Measurements from ENCODE around the gene MBD4. TPM values are rescaled to one million over a fixed set of nuclear protein-coding genes. Genes with fewer than 3 reads are reported as not detected.

The MBD4 gene
- total RNA-seq, 1 donor from 2014 or later = 41.9 TPM

- peak overlapping the region; percentile 68 for H3K27ac Mint-ChIP-seq
These were observed 20.8 kb upstream of the MBD4 start for GRCh38 chr3:129460572-129460971.

GRCh38 chr3:129460155-129460554 lies 20.4 kb upstream of the MBD4 start:
- H3K4me3 Mint-ChIP-seq (ENCODE audit: low read depth) = no peak overlapping the region
- no peak for DNase-seq (ENCODE audit: low spot score)
- H3K36me3 Mint-ChIP-seq (ENCODE audit: low read depth) = peaks cover 12% of the 10 kb centered on the region
- peaks cover 19% of the 10 kb centered on the region for H3K4me1 Mint-ChIP-seq (ENCODE audit: low read depth)
- H3K9me3 Mint-ChIP-seq = no peaks in the 10 kb centered on the region
- H3K27me3 Mint-ChIP-seq (ENCODE audit: low read depth) = no peaks in the 10 kb centered on the region
- intact Hi-C loops (cut with micrococcal nuclease) = loop anchor here (2.0 kb wide), 1 partner anchor 19 kb away; the partner anchor contains the start of gene IFT122
- H3K27ac Mint-ChIP-seq = peak overlapping the region; percentile 12

More at GRCh38 chr3:129460572-129460971, 20.8 kb upstream of the MBD4 start:
- H3K4me3 Mint-ChIP-seq (ENCODE audit: low read depth) = no peak overlapping the region
- no peaks in the 10 kb centered on the region for H3K27me3 Mint-ChIP-seq (ENCODE audit: low read depth)
- peaks cover 19% of the 10 kb centered on the region for H3K4me1 Mint-ChIP-seq (ENCODE audit: low read depth)
- no peaks in the 10 kb centered on the region for H3K9me3 Mint-ChIP-seq
- H3K36me3 Mint-ChIP-seq (ENCODE audit: low read depth) = peaks cover 12% of the 10 kb centered on the region
- no peak for DNase-seq (ENCODE audit: low spot score)
- intact Hi-C loops (cut with micrococcal nuclease) = loop anchor here (2.0 kb wide), 1 partner anchor 20 kb away; the partner anchor contains the start of gene IFT122

- Mint-ChIP-seq H3K4me1 (ENCODE audit: low read depth) (peaks cover 3% of the 10 kb centered on the region), H3K27me3 (ENCODE audit: low read depth) (no peaks in the 10 kb centered on the region), H3K9me3 (no peaks in the 10 kb centered on the region), H3K36me3 (ENCODE audit: low read depth) (peaks cover 20% of the 10 kb centered on the region), H3K4me3 (ENCODE audit: low read depth) (no peak overlapping the region), H3K27ac (no peak overlapping the region)
- intact Hi-C loops (cut with micrococcal nuclease) = no loop called here
- no peak for DNase-seq (ENCODE audit: low spot score)
These were observed 14.0 kb upstream of the MBD4 start for GRCh38 chr3:129453732-129454131.

- Mint-ChIP-seq H3K4me3 (ENCODE audit: low read depth) (no peak overlapping the region), H3K4me1 (ENCODE audit: low read depth) (peaks cover 3% of the 10 kb centered on the region), H3K36me3 (ENCODE audit: low read depth) (peaks cover 18% of the 10 kb centered on the region), H3K9me3 (no peaks in the 10 kb centered on the region), H3K27ac (no peak overlapping the region), H3K27me3 (ENCODE audit: low read depth) (no peaks in the 10 kb centered on the region)
- intact Hi-C loops (cut with micrococcal nuclease) = no loop called here
- no peak for DNase-seq (ENCODE audit: low spot score)
These were observed 9.7 kb upstream of the MBD4 start for GRCh38 chr3:129449279-129450115.

- Mint-ChIP-seq H3K27ac (no peak overlapping the region), H3K9me3 (no peaks in the 10 kb centered on the region), H3K36me3 (ENCODE audit: low read depth) (peaks cover 15% of the 10 kb centered on the region), H3K4me3 (ENCODE audit: low read depth) (no peak overlapping the region), H3K27me3 (ENCODE audit: low read depth) (no peaks in the 10 kb centered on the region), H3K4me1 (ENCODE audit: low read depth) (peaks cover 10% of the 10 kb centered on the region)
- DNase-seq (ENCODE audit: low spot score) = no peak
- intact Hi-C loops (cut with micrococcal nuclease) = no loop called here
These were observed 8.6 kb upstream of the MBD4 start for GRCh38 chr3:129448186-129448895.

- no peak overlapping the region for H3K4me3 Mint-ChIP-seq (ENCODE audit: low read depth)
- DNase-seq (ENCODE audit: low spot score) = no peak
- H3K27me3 Mint-ChIP-seq (ENCODE audit: low read depth) = no peaks in the 10 kb centered on the region
- no peak overlapping the region for H3K27ac Mint-ChIP-seq
- H3K9me3 Mint-ChIP-seq = no peaks in the 10 kb centered on the region
- peaks cover 6% of the 10 kb centered on the region for H3K36me3 Mint-ChIP-seq (ENCODE audit: low read depth)
- intact Hi-C loops (cut with micrococcal nuclease) = no loop called here
- H3K4me1 Mint-ChIP-seq (ENCODE audit: low read depth) = peaks cover 23% of the 10 kb centered on the region
These were observed 7.2 kb upstream of the MBD4 start for GRCh38 chr3:129446926-129447325.

GRCh38 chr3:129445471-129445870 lies 5.7 kb upstream of the MBD4 start:
- intact Hi-C loops (cut with micrococcal nuclease) = no loop called here
- H3K27ac Mint-ChIP-seq = no peak overlapping the region
- H3K4me3 Mint-ChIP-seq (ENCODE audit: low read depth) = no peak overlapping the region
- peaks cover 4% of the 10 kb centered on the region for H3K36me3 Mint-ChIP-seq (ENCODE audit: low read depth)
- H3K27me3 Mint-ChIP-seq (ENCODE audit: low read depth) = no peaks in the 10 kb centered on the region
- no peaks in the 10 kb centered on the region for H3K9me3 Mint-ChIP-seq
- DNase-seq (ENCODE audit: low spot score) = no peak
- H3K4me1 Mint-ChIP-seq (ENCODE audit: low read depth) = peaks cover 31% of the 10 kb centered on the region

GRCh38 chr3:129442947-129443346 lies 3.2 kb upstream of the MBD4 start:
- H3K27me3 Mint-ChIP-seq (ENCODE audit: low read depth) = no peaks in the 10 kb centered on the region
- no peak overlapping the region for H3K4me3 Mint-ChIP-seq (ENCODE audit: low read depth)
- intact Hi-C loops (cut with micrococcal nuclease) = loop anchor here (5.0 kb wide), 2 partner anchors 261 to 321 kb away; partner anchors contain the start of genes CNBP and RAB43
- peak overlapping the region; percentile 9 for H3K27ac Mint-ChIP-seq
- peaks cover 35% of the 10 kb centered on the region for H3K4me1 Mint-ChIP-seq (ENCODE audit: low read depth)
- H3K9me3 Mint-ChIP-seq = no peaks in the 10 kb centered on the region
- peaks cover 14% of the 10 kb centered on the region for H3K36me3 Mint-ChIP-seq (ENCODE audit: low read depth)
- DNase-seq (ENCODE audit: low spot score) = no peak

- Mint-ChIP-seq H3K4me1 (ENCODE audit: low read depth) (peaks cover 40% of the 10 kb centered on the region), H3K27ac (no peak overlapping the region)
- no peak for DNase-seq (ENCODE audit: low spot score)
These were observed 2.7 kb upstream of the MBD4 start for GRCh38 chr3:129442486-129442885.

GRCh38 chr3:129441782-129442181 lies 2.0 kb upstream of the MBD4 start:
- Mint-ChIP-seq H3K27ac (peak overlapping the region; percentile 99), H3K36me3 (ENCODE audit: low read depth) (peaks cover 24% of the 10 kb centered on the region), H3K9me3 (no peaks in the 10 kb centered on the region), H3K4me3 (ENCODE audit: low read depth) (peak overlapping the region; percentile 92), H3K27me3 (ENCODE audit: low read depth) (no peaks in the 10 kb centered on the region), H3K4me1 (ENCODE audit: low read depth) (peaks cover 43% of the 10 kb centered on the region)
- intact Hi-C loops (cut with micrococcal nuclease) = loop anchor here (2.0 to 5.0 kb wide), 4 partner anchors 19 to 319 kb away; partner anchors contain the start of genes CNBP, HMCES and RAB43
- no peak for DNase-seq (ENCODE audit: low spot score)

More at GRCh38 chr3:129442486-129442885, 2.7 kb upstream of the MBD4 start:
- H3K27me3 Mint-ChIP-seq (ENCODE audit: low read depth) = no peaks in the 10 kb centered on the region
- no peaks in the 10 kb centered on the region for H3K9me3 Mint-ChIP-seq
- intact Hi-C loops (cut with micrococcal nuclease) = loop anchor here (5.0 kb wide), 2 partner anchors 260 to 320 kb away; partner anchors contain the start of genes CNBP and RAB43
- peak overlapping the region; percentile 22 for H3K4me3 Mint-ChIP-seq (ENCODE audit: low read depth)
- peaks cover 19% of the 10 kb centered on the region for H3K36me3 Mint-ChIP-seq (ENCODE audit: low read depth)

- Mint-ChIP-seq H3K27ac (peak overlapping the region; percentile 99), H3K27me3 (ENCODE audit: low read depth) (no peaks in the 10 kb centered on the region), H3K36me3 (ENCODE audit: low read depth) (peaks cover 30% of the 10 kb centered on the region), H3K4me1 (ENCODE audit: low read depth) (peaks cover 48% of the 10 kb centered on the region), H3K4me3 (ENCODE audit: low read depth) (peak overlapping the region; percentile 92), H3K9me3 (no peaks in the 10 kb centered on the region)
- intact Hi-C loops (cut with micrococcal nuclease) = loop anchor here (2.0 to 5.0 kb wide), 4 partner anchors 20 to 319 kb away; partner anchors contain the start of genes CNBP, HMCES and RAB43
- DNase-seq (ENCODE audit: low spot score) = peak; percentile 16
These were observed 1.5 kb upstream of the MBD4 start for GRCh38 chr3:129441215-129441614.

- H3K27ac Mint-ChIP-seq = peak overlapping the region; percentile 99
- no peaks in the 10 kb centered on the region for H3K9me3 Mint-ChIP-seq
- H3K27me3 Mint-ChIP-seq (ENCODE audit: low read depth) = no peaks in the 10 kb centered on the region
- DNase-seq (ENCODE audit: low spot score) = no peak
- peak overlapping the region; percentile 92 for H3K4me3 Mint-ChIP-seq (ENCODE audit: low read depth)
- H3K4me1 Mint-ChIP-seq (ENCODE audit: low read depth) = peaks cover 50% of the 10 kb centered on the region
- intact Hi-C loops (cut with micrococcal nuclease) = loop anchor here (1.0 to 5.0 kb wide), 7 partner anchors 12 to 453 kb away; partner anchors contain the start of genes CNBP, EFCAB12, HMCES and RAB43
- peaks cover 35% of the 10 kb centered on the region for H3K36me3 Mint-ChIP-seq (ENCODE audit: low read depth)
These were observed 956 bp upstream of the MBD4 start for GRCh38 chr3:129440618-129441190.
